RWPE1 (cell line): ENCODE results near the gene SYNJ2.

Experiments used
- CTCF ChIA-PET: fragments of 350-600 bp; sonication (Branson Sonifier 250); formaldehyde crosslinking; extraction: SDS; loops from one replicate; lab custom pipeline; 2021; lab: Yijun Ruan, JAX
- POLR2A ChIA-PET: fragments of 400-600 bp; formaldehyde crosslinking; extraction: SDS; loops from one replicate; lab custom pipeline; 2020; ENCODE audit warnings: antibody characterized with exemption; ENCODE audit not compliant: low non-redundant PET; lab: Yijun Ruan, JAX
- DNase-seq: peaks from one replicate; pipeline ENCODE4 v3.0.0; 2012; ENCODE audit warnings: low spot score
- H3K27ac ChIP-seq: fragments of 450-650 bp; 2 replicates; pipeline ENCODE4 v1.5.1; 2017
- TF ChIP-seq, protein P1 (sequence below): fragments of 450-650 bp; conservative IDR thresholded peaks from 2 replicates; pipeline ENCODE4 v1.5.1; 2017; ENCODE audit warnings: low read depth, mild to moderate bottlenecking

SYNJ2 gene

DNA sequence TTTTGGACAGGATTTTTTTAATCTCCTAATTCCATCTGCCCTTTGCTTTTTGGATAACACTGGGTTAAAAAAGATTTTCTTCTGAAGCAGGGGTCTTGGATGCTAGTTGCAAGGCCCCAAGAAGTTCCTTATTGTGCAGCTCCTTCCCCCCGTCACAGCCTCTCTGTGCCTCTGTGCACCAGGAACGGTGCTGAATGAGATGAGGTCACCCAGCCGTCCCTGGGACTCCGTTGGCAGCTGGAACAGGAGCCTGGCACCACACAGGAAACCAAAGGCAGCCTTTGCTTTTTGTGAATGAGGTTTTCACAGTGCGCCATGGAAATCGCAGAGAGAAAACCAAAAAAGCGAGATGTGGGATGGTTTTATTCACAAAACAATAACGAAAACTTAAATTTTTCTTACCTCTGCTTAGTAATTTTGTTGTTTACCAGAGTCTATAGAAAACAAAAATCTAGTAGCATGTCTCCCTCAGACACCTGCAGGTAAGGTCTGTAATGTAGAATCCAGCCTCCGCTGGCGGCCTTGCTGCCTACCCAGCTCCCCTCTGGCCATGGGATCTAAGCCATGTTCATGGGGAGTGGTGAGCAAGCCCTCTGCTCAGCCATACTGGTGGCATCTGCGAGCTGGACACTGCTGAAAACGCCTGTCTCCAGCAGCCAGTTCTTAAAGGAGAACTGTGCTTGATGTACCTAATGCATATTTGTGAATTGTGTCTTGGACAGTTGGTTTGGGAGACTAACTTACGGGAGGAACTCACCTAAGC is 40.4 kb upstream of the SYNJ2 start:
- POLR2A ChIA-PET = no interaction called here
- no peak overlapping the region for H3K27ac ChIP-seq
- TF ChIP-seq, protein P1, sequence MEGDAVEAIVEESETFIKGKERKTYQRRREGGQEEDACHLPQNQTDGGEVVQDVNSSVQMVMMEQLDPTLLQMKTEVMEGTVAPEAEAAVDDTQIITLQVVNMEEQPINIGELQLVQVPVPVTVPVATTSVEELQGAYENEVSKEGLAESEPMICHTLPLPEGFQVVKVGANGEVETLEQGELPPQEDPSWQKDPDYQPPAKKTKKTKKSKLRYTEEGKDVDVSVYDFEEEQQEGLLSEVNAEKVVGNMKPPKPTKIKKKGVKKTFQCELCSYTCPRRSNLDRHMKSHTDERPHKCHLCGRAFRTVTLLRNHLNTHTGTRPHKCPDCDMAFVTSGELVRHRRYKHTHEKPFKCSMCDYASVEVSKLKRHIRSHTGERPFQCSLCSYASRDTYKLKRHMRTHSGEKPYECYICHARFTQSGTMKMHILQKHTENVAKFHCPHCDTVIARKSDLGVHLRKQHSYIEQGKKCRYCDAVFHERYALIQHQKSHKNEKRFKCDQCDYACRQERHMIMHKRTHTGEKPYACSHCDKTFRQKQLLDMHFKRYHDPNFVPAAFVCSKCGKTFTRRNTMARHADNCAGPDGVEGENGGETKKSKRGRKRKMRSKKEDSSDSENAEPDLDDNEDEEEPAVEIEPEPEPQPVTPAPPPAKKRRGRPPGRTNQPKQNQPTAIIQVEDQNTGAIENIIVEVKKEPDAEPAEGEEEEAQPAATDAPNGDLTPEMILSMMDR = no peak
- DNase-seq = no peak
- CTCF ChIA-PET = interaction anchor here (0.5 to 0.8 kb wide), 3 partner anchors 12 to 131 kb away, joined by 3 to 4 read pairs (median 3); no protein-coding TSS in a partner anchor

GRCh38 chr6:157942351-157942750 is 39.3 kb upstream of the SYNJ2 start:
- no peak overlapping the region for H3K27ac ChIP-seq
- POLR2A ChIA-PET = no interaction called here

GRCh38 chr6:157943249-157943963 is 38.3 kb upstream of the SYNJ2 start:
- POLR2A ChIA-PET = no interaction called here
- TF ChIP-seq, protein P1 = no peak
- no peak for DNase-seq
- H3K27ac ChIP-seq = no peak overlapping the region
- CTCF ChIA-PET = no interaction called here

More at GRCh38 chr6:157942351-157942750, 39.3 kb upstream of the SYNJ2 start:
- no peak for DNase-seq
- CTCF ChIA-PET = no interaction called here
- TF ChIP-seq, protein P1 = no peak

DNA sequence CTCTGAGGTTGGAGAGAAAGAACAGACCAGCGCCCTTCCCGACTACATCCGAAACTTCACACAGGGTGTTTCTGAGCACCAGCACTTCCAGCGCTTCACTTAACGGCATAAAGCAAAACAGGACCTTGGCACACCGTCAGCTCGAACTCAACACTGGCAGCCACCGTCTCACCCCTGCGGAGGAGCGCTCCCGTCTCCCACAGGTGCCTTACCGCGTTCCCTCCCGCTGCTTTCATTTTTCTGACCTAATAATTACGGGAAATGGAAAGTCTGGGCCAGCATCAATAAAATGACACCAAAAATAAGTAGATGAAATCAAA is 37.7 kb upstream of the SYNJ2 start:
- CTCF ChIA-PET = no interaction called here
- DNase-seq = no peak
- TF ChIP-seq, protein P1 = no peak
- POLR2A ChIA-PET = no interaction called here
- no peak overlapping the region for H3K27ac ChIP-seq

- ChIA-PET POLR2A (no interaction called here), CTCF (interaction anchor here (0.7 kb wide), 1 partner anchor 15 kb away, joined by 3 read pairs; no protein-coding TSS in a partner anchor)
- TF ChIP-seq, protein P1 = no peak
- no peak overlapping the region for H3K27ac ChIP-seq
- DNase-seq = no peak
These were observed 36.4 kb upstream of the SYNJ2 start for GRCh38 chr6:157944983-157945931.

DNA sequence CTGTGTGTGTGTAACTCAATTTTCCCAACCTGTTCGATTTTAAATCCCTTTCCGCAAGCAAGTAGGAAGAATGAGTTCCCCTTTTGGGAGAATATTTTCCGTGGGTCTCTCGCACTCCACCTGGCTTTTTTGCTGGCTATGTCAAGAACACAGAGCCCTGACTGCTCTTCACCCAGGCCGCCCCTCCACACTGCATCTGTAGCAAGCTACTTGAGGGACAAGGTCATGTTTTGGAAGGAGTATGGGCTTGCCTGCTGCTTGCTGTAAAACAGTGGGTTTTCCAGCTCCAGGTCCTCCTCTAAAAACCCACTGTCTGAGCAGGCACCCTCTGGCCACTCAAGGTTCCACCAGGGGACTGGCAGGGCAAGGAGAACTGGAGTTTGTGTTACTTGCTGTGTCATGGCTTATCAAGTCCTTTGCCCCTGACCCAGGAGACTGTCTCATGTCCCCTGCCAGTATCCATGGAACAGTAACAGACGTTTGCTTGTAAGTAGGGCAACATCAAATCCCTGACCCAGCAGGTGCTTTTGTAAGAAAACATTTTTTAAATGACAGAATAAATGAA is 35.5 kb upstream of the SYNJ2 start:
- CTCF ChIA-PET = interaction anchor here (0.7 kb wide), 1 partner anchor 16 kb away, joined by 3 read pairs; no protein-coding TSS in a partner anchor
- POLR2A ChIA-PET = no interaction called here
- TF ChIP-seq, protein P1 = no peak
- H3K27ac ChIP-seq = no peak overlapping the region
- DNase-seq = no peak
